ENCODE data around the gene TMEM94.

DNA sequence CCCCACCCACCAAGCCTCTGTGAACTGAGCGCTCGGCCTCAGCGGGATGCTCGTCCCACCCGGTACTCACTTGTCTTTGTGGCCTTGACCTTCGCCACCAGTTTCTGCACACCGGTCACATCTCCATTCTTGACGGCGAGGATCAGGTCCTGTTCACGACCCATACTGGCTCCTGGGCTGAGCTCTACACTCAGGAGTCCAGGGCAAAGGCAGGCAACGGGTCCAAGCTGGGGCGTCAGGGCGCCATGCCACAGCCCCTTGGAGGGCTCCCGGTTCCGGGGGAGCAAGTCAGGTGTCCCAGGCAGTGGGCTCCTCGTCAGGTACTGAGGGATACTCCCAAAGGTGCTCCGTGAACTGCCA lies 57.2 kb downstream of the TMEM94 start:
- TF ChIP-seq CEBPB (IDR thresholded peaks at IDR 0.05) (no peak), POLR2A (IDR thresholded peaks at IDR 0.05; ENCODE audit: low read length) (no peak), POLR2AphosphoS2 (conservative IDR thresholded peaks at IDR 0.05; ENCODE audit: low read length) (no peak), EP300 (IDR thresholded peaks at IDR 0.05) (no peak), KDM1A (IDR thresholded peaks at IDR 0.05; ENCODE audit: low read depth) (no peak), RARB (CRISPR knock-in tag; IDR thresholded peaks at IDR 0.05) (no peak), SMC3 (IDR thresholded peaks at IDR 0.05) (no peak), EHF (CRISPR knock-in tag; IDR thresholded peaks at IDR 0.05) (no peak), MYC (IDR thresholded peaks at IDR 0.05; ENCODE audit: borderline replicate concordance, low read length) (no peak), ZFP36 (IDR thresholded peaks at IDR 0.05; ENCODE audit: borderline replicate concordance, partially characterized antibody) (no peak)
- TF ChIP-seq, protein P1, sequence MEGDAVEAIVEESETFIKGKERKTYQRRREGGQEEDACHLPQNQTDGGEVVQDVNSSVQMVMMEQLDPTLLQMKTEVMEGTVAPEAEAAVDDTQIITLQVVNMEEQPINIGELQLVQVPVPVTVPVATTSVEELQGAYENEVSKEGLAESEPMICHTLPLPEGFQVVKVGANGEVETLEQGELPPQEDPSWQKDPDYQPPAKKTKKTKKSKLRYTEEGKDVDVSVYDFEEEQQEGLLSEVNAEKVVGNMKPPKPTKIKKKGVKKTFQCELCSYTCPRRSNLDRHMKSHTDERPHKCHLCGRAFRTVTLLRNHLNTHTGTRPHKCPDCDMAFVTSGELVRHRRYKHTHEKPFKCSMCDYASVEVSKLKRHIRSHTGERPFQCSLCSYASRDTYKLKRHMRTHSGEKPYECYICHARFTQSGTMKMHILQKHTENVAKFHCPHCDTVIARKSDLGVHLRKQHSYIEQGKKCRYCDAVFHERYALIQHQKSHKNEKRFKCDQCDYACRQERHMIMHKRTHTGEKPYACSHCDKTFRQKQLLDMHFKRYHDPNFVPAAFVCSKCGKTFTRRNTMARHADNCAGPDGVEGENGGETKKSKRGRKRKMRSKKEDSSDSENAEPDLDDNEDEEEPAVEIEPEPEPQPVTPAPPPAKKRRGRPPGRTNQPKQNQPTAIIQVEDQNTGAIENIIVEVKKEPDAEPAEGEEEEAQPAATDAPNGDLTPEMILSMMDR (IDR thresholded peaks at IDR 0.05), result no peak
- TF ChIP-seq, protein P2, sequence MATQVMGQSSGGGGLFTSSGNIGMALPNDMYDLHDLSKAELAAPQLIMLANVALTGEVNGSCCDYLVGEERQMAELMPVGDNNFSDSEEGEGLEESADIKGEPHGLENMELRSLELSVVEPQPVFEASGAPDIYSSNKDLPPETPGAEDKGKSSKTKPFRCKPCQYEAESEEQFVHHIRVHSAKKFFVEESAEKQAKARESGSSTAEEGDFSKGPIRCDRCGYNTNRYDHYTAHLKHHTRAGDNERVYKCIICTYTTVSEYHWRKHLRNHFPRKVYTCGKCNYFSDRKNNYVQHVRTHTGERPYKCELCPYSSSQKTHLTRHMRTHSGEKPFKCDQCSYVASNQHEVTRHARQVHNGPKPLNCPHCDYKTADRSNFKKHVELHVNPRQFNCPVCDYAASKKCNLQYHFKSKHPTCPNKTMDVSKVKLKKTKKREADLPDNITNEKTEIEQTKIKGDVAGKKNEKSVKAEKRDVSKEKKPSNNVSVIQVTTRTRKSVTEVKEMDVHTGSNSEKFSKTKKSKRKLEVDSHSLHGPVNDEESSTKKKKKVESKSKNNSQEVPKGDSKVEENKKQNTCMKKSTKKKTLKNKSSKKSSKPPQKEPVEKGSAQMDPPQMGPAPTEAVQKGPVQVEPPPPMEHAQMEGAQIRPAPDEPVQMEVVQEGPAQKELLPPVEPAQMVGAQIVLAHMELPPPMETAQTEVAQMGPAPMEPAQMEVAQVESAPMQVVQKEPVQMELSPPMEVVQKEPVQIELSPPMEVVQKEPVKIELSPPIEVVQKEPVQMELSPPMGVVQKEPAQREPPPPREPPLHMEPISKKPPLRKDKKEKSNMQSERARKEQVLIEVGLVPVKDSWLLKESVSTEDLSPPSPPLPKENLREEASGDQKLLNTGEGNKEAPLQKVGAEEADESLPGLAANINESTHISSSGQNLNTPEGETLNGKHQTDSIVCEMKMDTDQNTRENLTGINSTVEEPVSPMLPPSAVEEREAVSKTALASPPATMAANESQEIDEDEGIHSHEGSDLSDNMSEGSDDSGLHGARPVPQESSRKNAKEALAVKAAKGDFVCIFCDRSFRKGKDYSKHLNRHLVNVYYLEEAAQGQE (IDR thresholded peaks at IDR 0.05), result no peak
- TF ChIP-seq, protein P3, sequence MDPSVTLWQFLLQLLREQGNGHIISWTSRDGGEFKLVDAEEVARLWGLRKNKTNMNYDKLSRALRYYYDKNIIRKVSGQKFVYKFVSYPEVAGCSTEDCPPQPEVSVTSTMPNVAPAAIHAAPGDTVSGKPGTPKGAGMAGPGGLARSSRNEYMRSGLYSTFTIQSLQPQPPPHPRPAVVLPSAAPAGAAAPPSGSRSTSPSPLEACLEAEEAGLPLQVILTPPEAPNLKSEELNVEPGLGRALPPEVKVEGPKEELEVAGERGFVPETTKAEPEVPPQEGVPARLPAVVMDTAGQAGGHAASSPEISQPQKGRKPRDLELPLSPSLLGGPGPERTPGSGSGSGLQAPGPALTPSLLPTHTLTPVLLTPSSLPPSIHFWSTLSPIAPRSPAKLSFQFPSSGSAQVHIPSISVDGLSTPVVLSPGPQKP (IDR thresholded peaks at IDR 0.05; ENCODE audit: low read depth, low read length), result no peak

Measured in A549 (cell line).